HG02678 (cell line): ENCODE results near the gene HIF1A.
A peak's percentile ranks its signal among the peaks of the same experiment; 100 is the strongest.

Experiments
- ATAC-seq: cut with Tn5 transposase; IDR thresholded peaks from one replicate; pipeline ENCODE4 v1.9.1; 2021; ENCODE audit warnings: mild to moderate bottlenecking, moderate library complexity; ENCODE audit not compliant: unreplicated experiment

The HIF1A gene

GRCh38 chr14:61769893-61770292 lies 74.6 kb downstream of the HIF1A start:
- no peak for ATAC-seq

DNA sequence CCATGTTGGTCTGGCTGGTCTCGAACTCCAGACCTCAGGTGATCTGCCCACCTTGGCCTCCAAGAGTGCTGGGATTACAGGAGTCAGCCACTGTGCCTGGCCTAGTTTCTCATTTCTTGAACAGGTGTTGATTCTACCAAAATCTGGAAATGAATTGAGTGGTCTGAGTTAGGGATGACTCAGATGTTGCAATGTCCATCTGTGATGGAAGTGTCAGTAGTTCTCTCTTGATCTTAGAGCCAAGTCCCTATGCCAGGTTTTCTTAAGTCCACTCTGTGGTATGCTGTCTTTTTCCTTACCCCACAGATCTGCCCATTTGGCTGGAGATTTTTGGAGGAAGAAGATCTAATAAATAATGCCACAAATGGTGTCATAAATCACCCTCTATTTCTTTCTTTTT lies 79.5 kb downstream of the HIF1A start:
- no peak for ATAC-seq

- peak; percentile 71 for ATAC-seq
These were observed 84.8 kb downstream of the HIF1A start for GRCh38 chr14:61780125-61780524.

- no peak for ATAC-seq
These were observed 102.0 kb downstream of the HIF1A start for GRCh38 chr14:61797309-61797708.
